ENCODE results near the gene IFT122. TPM values are rescaled to one million over a fixed set of nuclear protein-coding genes. Genes with fewer than 3 reads are reported as not detected.
"Not testable (repeated sequence)": the region's sequence is repeated elsewhere in the genome, so short reads cannot be mapped to it uniquely, and the experiment has no call there.

IFT122 gene
- 10 to 100 TPM in 3 of 4 donors, 1 to 10 TPM in 1; 4.1 to 70.2 (median 38.6) TPM for total RNA-seq

- peak within 1 kb of the TSS; percentile 71 to 90 for H3K4me3 ChIP-seq
- intact Hi-C loops (cut with DNase I; ENCODE audit: low total_unique reads), result no loop called here
- no peaks in the 10 kb centered on the region for H3K9me3 ChIP-seq
- TF ChIP-seq POLR2A (IDR thresholded peaks at IDR 0.05) (peak; percentile 72 to 73), CTCF (IDR thresholded peaks at IDR 0.05) (peak in 1 of 4 experiments; percentile 28)
- H3K4me1 ChIP-seq, result peaks cover 12% of the 10 kb centered on the region in 2 donors
- peak; percentile 97 to 98 for DNase-seq
- H3K27ac ChIP-seq, result peak within 1 kb of the TSS; percentile 83 to 88
- H3K36me3 ChIP-seq, result no peaks in the 10 kb centered on the region
- no peaks in the 10 kb centered on the region for H3K27me3 ChIP-seq
Observed at GRCh38 chr3:129439817-129440617, at the start of gene IFT122, which contains the start of gene MBD4. Gene IFT122, plus strand, starts transcription at chr3:129440224. Its CDS starts 107 bp downstream, at chr3:129440331. Gene MBD4, minus strand, starts transcription at chr3:129439948. Its CDS starts 115 bp downstream, at chr3:129439833.

GRCh38 chr3:129391583-129391982 lies 48.4 kb upstream of the IFT122 start:
- intact Hi-C loops (cut with DNase I; ENCODE audit: low total_unique reads); H3K27ac ChIP-seq; DNase-seq; H3K9me3 ChIP-seq; H3K36me3 ChIP-seq; H3K4me3 ChIP-seq; H3K27me3 ChIP-seq; H3K4me1 ChIP-seq: not testable (repeated sequence)

GRCh38 chr3:129392106-129392887 lies 47.7 kb upstream of the IFT122 start:
- intact Hi-C loops (cut with DNase I; ENCODE audit: low total_unique reads); H3K27me3 ChIP-seq; H3K4me1 ChIP-seq; H3K36me3 ChIP-seq; H3K4me3 ChIP-seq; DNase-seq; H3K9me3 ChIP-seq; H3K27ac ChIP-seq: not testable (repeated sequence)

GRCh38 chr3:129393271-129393670 lies 46.8 kb upstream of the IFT122 start:
- H3K36me3 ChIP-seq, result no peaks in the 10 kb centered on the region
- H3K9me3 ChIP-seq, result no peaks in the 10 kb centered on the region
- no peak overlapping the region for H3K4me3 ChIP-seq
- intact Hi-C loops (cut with DNase I; ENCODE audit: low total_unique reads), result no loop called here
- H3K4me1 ChIP-seq, result no peaks in the 10 kb centered on the region
- no peak overlapping the region for H3K27ac ChIP-seq
- H3K27me3 ChIP-seq, result no peaks in the 10 kb centered on the region
- no peak for TF ChIP-seq POLR2A (IDR thresholded peaks at IDR 0.05)
- no peak for TF ChIP-seq CTCF (IDR thresholded peaks at IDR 0.05)
- no peak for DNase-seq

- H3K4me3 ChIP-seq; H3K27ac ChIP-seq; intact Hi-C loops (cut with DNase I; ENCODE audit: low total_unique reads); H3K4me1 ChIP-seq; H3K27me3 ChIP-seq; H3K9me3 ChIP-seq; H3K36me3 ChIP-seq; DNase-seq: not testable (repeated sequence)
Observed at GRCh38 chr3:129393760-129394564, 46.1 kb upstream of the IFT122 start.

GRCh38 chr3:129398803-129399144 lies 41.2 kb upstream of the IFT122 start:
- no peak for DNase-seq
- TF ChIP-seq CTCF (IDR thresholded peaks at IDR 0.05), result no peak
- no peak for TF ChIP-seq POLR2A (IDR thresholded peaks at IDR 0.05)
- no peaks in the 10 kb centered on the region for H3K9me3 ChIP-seq
- intact Hi-C loops (cut with DNase I; ENCODE audit: low total_unique reads), result no loop called here
- H3K36me3 ChIP-seq, result no peaks in the 10 kb centered on the region
- H3K4me3 ChIP-seq, result peak overlapping the region; percentile 72 to 87
- no peaks in the 10 kb centered on the region for H3K4me1 ChIP-seq
- peak overlapping the region; percentile 87 to 93 for H3K27ac ChIP-seq
- no peaks in the 10 kb centered on the region for H3K27me3 ChIP-seq
